ENCODE results near the gene OPHN1. TPM values are rescaled to one million over a fixed set of nuclear protein-coding genes. Genes with fewer than 3 reads are reported as not detected.

The OPHN1 gene
- total RNA-seq, 1 donor from 2014 or later, result 10.9 TPM

GRCh38 chrX:68292471-68292870 lies 140.8 kb downstream of the OPHN1 start:
- no peak overlapping the region for H3K4me3 Mint-ChIP-seq (ENCODE audit: unreplicated experiment)
- H3K4me1 Mint-ChIP-seq (ENCODE audit: unreplicated experiment), result no peaks in the 10 kb centered on the region
- no peak for TF ChIP-seq CTCF (IDR thresholded peaks at IDR 0.05)
- no peak for DNase-seq (ENCODE audit: extremely low spot score, unreplicated experiment)
- H3K27me3 Mint-ChIP-seq (ENCODE audit: unreplicated experiment), result no peaks in the 10 kb centered on the region
- peaks cover 4% of the 10 kb centered on the region for H3K9me3 Mint-ChIP-seq (ENCODE audit: unreplicated experiment)
- no peaks in the 10 kb centered on the region for H3K36me3 Mint-ChIP-seq (ENCODE audit: unreplicated experiment)
- no peak overlapping the region for H3K27ac Mint-ChIP-seq (ENCODE audit: unreplicated experiment)

- TF ChIP-seq CTCF (IDR thresholded peaks at IDR 0.05), result no peak
- peaks cover 17% of the 10 kb centered on the region for H3K4me1 Mint-ChIP-seq (ENCODE audit: unreplicated experiment)
- H3K36me3 Mint-ChIP-seq (ENCODE audit: unreplicated experiment), result no peaks in the 10 kb centered on the region
- no peaks in the 10 kb centered on the region for H3K27me3 Mint-ChIP-seq (ENCODE audit: unreplicated experiment)
- no peak for DNase-seq (ENCODE audit: extremely low spot score, unreplicated experiment)
- H3K4me3 Mint-ChIP-seq (ENCODE audit: unreplicated experiment), result no peak overlapping the region
- no peak overlapping the region for H3K27ac Mint-ChIP-seq (ENCODE audit: unreplicated experiment)
- H3K9me3 Mint-ChIP-seq (ENCODE audit: unreplicated experiment), result peaks cover 25% of the 10 kb centered on the region
Observed at GRCh38 chrX:68288127-68288526, 145.2 kb downstream of the OPHN1 start.

GRCh38 chrX:68287419-68287818 lies 145.9 kb downstream of the OPHN1 start:
- TF ChIP-seq CTCF (IDR thresholded peaks at IDR 0.05), result no peak
- no peak for DNase-seq (ENCODE audit: extremely low spot score, unreplicated experiment)
- peaks cover 25% of the 10 kb centered on the region for H3K9me3 Mint-ChIP-seq (ENCODE audit: unreplicated experiment)
- H3K27me3 Mint-ChIP-seq (ENCODE audit: unreplicated experiment), result no peaks in the 10 kb centered on the region
- H3K36me3 Mint-ChIP-seq (ENCODE audit: unreplicated experiment), result no peaks in the 10 kb centered on the region
- H3K4me1 Mint-ChIP-seq (ENCODE audit: unreplicated experiment), result peaks cover 17% of the 10 kb centered on the region
- no peak overlapping the region for H3K4me3 Mint-ChIP-seq (ENCODE audit: unreplicated experiment)
- no peak overlapping the region for H3K27ac Mint-ChIP-seq (ENCODE audit: unreplicated experiment)

GRCh38 chrX:68286980-68287379 lies 146.3 kb downstream of the OPHN1 start:
- Mint-ChIP-seq H3K27ac (ENCODE audit: unreplicated experiment) (no peak overlapping the region), H3K9me3 (ENCODE audit: unreplicated experiment) (peaks cover 25% of the 10 kb centered on the region), H3K36me3 (ENCODE audit: unreplicated experiment) (no peaks in the 10 kb centered on the region), H3K4me3 (ENCODE audit: unreplicated experiment) (no peak overlapping the region), H3K27me3 (ENCODE audit: unreplicated experiment) (no peaks in the 10 kb centered on the region), H3K4me1 (ENCODE audit: unreplicated experiment) (peaks cover 17% of the 10 kb centered on the region)
- no peak for DNase-seq (ENCODE audit: extremely low spot score, unreplicated experiment)
- TF ChIP-seq CTCF (IDR thresholded peaks at IDR 0.05), result no peak

GRCh38 chrX:68286076-68286475 lies 147.2 kb downstream of the OPHN1 start:
- peaks cover 25% of the 10 kb centered on the region for H3K9me3 Mint-ChIP-seq (ENCODE audit: unreplicated experiment)
- H3K27me3 Mint-ChIP-seq (ENCODE audit: unreplicated experiment), result no peaks in the 10 kb centered on the region
- no peaks in the 10 kb centered on the region for H3K36me3 Mint-ChIP-seq (ENCODE audit: unreplicated experiment)
- peaks cover 17% of the 10 kb centered on the region for H3K4me1 Mint-ChIP-seq (ENCODE audit: unreplicated experiment)
- TF ChIP-seq CTCF (IDR thresholded peaks at IDR 0.05), result no peak
- no peak overlapping the region for H3K4me3 Mint-ChIP-seq (ENCODE audit: unreplicated experiment)
- no peak overlapping the region for H3K27ac Mint-ChIP-seq (ENCODE audit: unreplicated experiment)
- DNase-seq (ENCODE audit: extremely low spot score, unreplicated experiment), result no peak

Measured in osteocyte (in vitro differentiated cells).